PC-3 (cell line): ENCODE results near the gene HECW1. TPM values are rescaled to one million over a fixed set of nuclear protein-coding genes. Genes with fewer than 3 reads are reported as not detected.
A peak's percentile ranks its signal among the peaks of the same experiment; 100 is the strongest.

Experiments
- ATAC-seq: fragments of 200-7000 bp; cut with Tn5 transposase; 2 replicates; pipeline ENCODE4 v1.9.1; 2020; ENCODE audit warnings: mild to moderate bottlenecking, moderate library complexity
- BruUV-seq: library from RNA; stranded (reverse); fragments of 400-500 nt; replicated peaks from 2 replicates; lab custom pipeline; 2021; lab: Mats Ljungman, UMichigan
- CTCF ChIA-PET: fragments of 300-600 bp; sonication (Branson Sonifier 250); formaldehyde crosslinking; loops from one replicate; lab custom pipeline; 2022; ENCODE audit warnings: antibody characterized with exemption; lab: Charles Lee
- POLR2A ChIA-PET: fragments of 300-600 bp; sonication (Branson Sonifier 250); formaldehyde crosslinking; loops from one replicate; lab custom pipeline; 2022; ENCODE audit warnings: antibody characterized with exemption; ENCODE audit not compliant: unreplicated experiment; lab: Charles Lee
- DNase-seq: peaks from one replicate; pipeline ENCODE4 v3.0.0-alpha.2; 2015
- H2AFZ ChIP-seq: fragments of 300-600 bp; sonication (generic); 2 replicates; pipeline ENCODE4 v1.6.0; 2016; ENCODE audit warnings: antibody characterized with exemption, low read length
- H3F3A ChIP-seq: fragments of 300-600 bp; sonication (generic); one replicate; pipeline ENCODE4 v1.6.0; 2017; ENCODE audit warnings: antibody characterized with exemption, low read length, control low read depth, mild to moderate bottlenecking; ENCODE audit not compliant: unreplicated experiment
- H3K27ac ChIP-seq: fragments of 300-600 bp; sonication (generic); 2 replicates; pipeline ENCODE4 v1.5.1; 2016; ENCODE audit warnings: mild to moderate bottlenecking, low read length
- H3K27me3 ChIP-seq: fragments of 300-600 bp; sonication (generic); 2 replicates; pipeline ENCODE4 v1.6.1; 2016; ENCODE audit warnings: low read length, mixed read lengths
- H3K36me3 ChIP-seq: fragments of 300-600 bp; sonication (generic); 2 replicates; pipeline ENCODE4 v1.6.1; 2016; ENCODE audit warnings: low read depth, mixed run types, low read length, mixed read lengths
- H3K4me1 ChIP-seq: fragments of 300-600 bp; sonication (generic); 2 replicates; pipeline ENCODE4 v1.5.1; 2016; ENCODE audit warnings: low read length; ENCODE audit not compliant: insufficient read depth
- H3K4me2 ChIP-seq: fragments of 300-600 bp; sonication (generic); 2 replicates; pipeline ENCODE4 v1.6.0; 2016; ENCODE audit warnings: low read length
- H3K4me3 ChIP-seq: fragments of 300-600 bp; sonication (generic); 2 replicates; pipeline ENCODE4 v1.5.1; 2016; ENCODE audit warnings: mild to moderate bottlenecking, low read length, mixed read lengths
- H3K79me2 ChIP-seq: fragments of 300-600 bp; sonication (generic); 2 replicates; pipeline ENCODE4 v1.6.1; 2017; ENCODE audit warnings: low read length, mixed read lengths
- H3K9ac ChIP-seq: fragments of 300-600 bp; sonication (generic); 2 replicates; pipeline ENCODE4 v1.6.0; 2016; ENCODE audit warnings: mild to moderate bottlenecking, low read length
- H3K9me2 ChIP-seq: fragments of 300-600 bp; sonication (generic); replicated peaks from 2 replicates; pipeline ENCODE4 v1.6.1; 2016; ENCODE audit warnings: mixed run types, low read length, mixed read lengths
- H3K9me3 ChIP-seq: fragments of 300-600 bp; sonication (generic); 2 replicates; pipeline ENCODE4 v1.6.1; 2016; ENCODE audit warnings: low read length, mixed read lengths
- H4K20me1 ChIP-seq: fragments of 300-600 bp; sonication (generic); 2 replicates; pipeline ENCODE4 v1.6.1; 2016; ENCODE audit warnings: low read length, mixed read lengths
- CTCF ChIP-seq: fragments of 300-600 bp; sonication (generic); conservative IDR thresholded peaks from 2 replicates; pipeline ENCODE4 v1.5.1; 2017; ENCODE audit warnings: antibody characterized with exemption, low read depth, mild to moderate bottlenecking, low read length
- EZH2 ChIP-seq: fragments of 300-600 bp; sonication (generic); IDR thresholded peaks from one replicate; pipeline ENCODE4 v1.6.1; 2017; ENCODE audit warnings: antibody characterized with exemption, mild to moderate bottlenecking, low read length; ENCODE audit not compliant: unreplicated experiment
- EZH2phosphoT487 ChIP-seq: fragments of 300-600 bp; sonication (generic); IDR thresholded peaks from 2 replicates; pipeline ENCODE4 v1.6.1; 2018; ENCODE audit warnings: mild to moderate bottlenecking, antibody characterized with exemption, low read length, borderline replicate concordance
- intact Hi-C: fragments of 100-400 bp; cut with micrococcal nuclease; formaldehyde crosslinking; loops from 2 replicates; pipeline ENCODE4 v1.9.0; 2023
- total RNA-seq: library from RNA; depleted of rRNA; stranded (reverse); fragments of >200 nt; gene quantifications from 2 replicates; pipeline ENCODE4 v1.2.3, GENCODE V29; 2014

Gene HECW1
- total RNA-seq, 1 experiment from 2014 or later: 3.0 TPM

GRCh38 chr7:43152696-43153095 is 40.2 kb downstream of the HECW1 start:
- Histone ChIP-seq H3K4me3 (no peak overlapping the region), H3K9me2 (no peaks in the 10 kb centered on the region), H3K27me3 (no peaks in the 10 kb centered on the region), H3K79me2 (no peaks in the 10 kb centered on the region), H3K4me2 (no peak overlapping the region), H3K27ac (no peak overlapping the region), H3K9me3 (no peaks in the 10 kb centered on the region), H3K4me1 (no peaks in the 10 kb centered on the region), H3K36me3 (no peaks in the 10 kb centered on the region), H4K20me1 (no peaks in the 10 kb centered on the region), H2AFZ (no peak overlapping the region), H3K9ac (no peak overlapping the region), H3F3A (no peaks in the 10 kb centered on the region)
- intact Hi-C loops: no loop called here
- ChIA-PET POLR2A (no interaction called here), CTCF (no interaction called here)
- no TSS peak for BruUV-seq
- ATAC-seq: no peak
- TF ChIP-seq CTCF (no peak), EZH2phosphoT487 (no peak), EZH2 (no peak)
- DNase-seq: no peak

GRCh38 chr7:43155636-43156035 is 43.2 kb downstream of the HECW1 start:
- Histone ChIP-seq H3K79me2 (no peaks in the 10 kb centered on the region), H3F3A (no peaks in the 10 kb centered on the region), H3K36me3 (no peaks in the 10 kb centered on the region), H3K4me3 (no peak overlapping the region), H3K27ac (no peak overlapping the region), H3K9me2 (no peaks in the 10 kb centered on the region), H2AFZ (no peak overlapping the region), H3K9me3 (no peaks in the 10 kb centered on the region), H3K4me2 (no peak overlapping the region), H3K27me3 (no peaks in the 10 kb centered on the region), H3K4me1 (no peaks in the 10 kb centered on the region), H4K20me1 (no peaks in the 10 kb centered on the region), H3K9ac (no peak overlapping the region)
- no peak for ATAC-seq
- intact Hi-C loops: no loop called here
- DNase-seq: no peak
- BruUV-seq: no TSS peak
- TF ChIP-seq EZH2phosphoT487: no peak
- TF ChIP-seq EZH2: no peak
- no peak for TF ChIP-seq CTCF
- ChIA-PET POLR2A (no interaction called here), CTCF (no interaction called here)

GRCh38 chr7:43163885-43164284 is 51.4 kb downstream of the HECW1 start:
- Histone ChIP-seq H3K4me1 (peaks cover 18% of the 10 kb centered on the region), H3K9ac (no peak overlapping the region), H4K20me1 (no peaks in the 10 kb centered on the region), H3K9me2 (no peaks in the 10 kb centered on the region), H3K27me3 (no peaks in the 10 kb centered on the region), H3K36me3 (no peaks in the 10 kb centered on the region), H3K79me2 (no peaks in the 10 kb centered on the region), H3K4me2 (no peak overlapping the region), H3K27ac (peak overlapping the region; percentile 58; the same call in 1 of the 2 replicates), H3K4me3 (no peak overlapping the region), H3K9me3 (no peaks in the 10 kb centered on the region), H2AFZ (no peak overlapping the region), H3F3A (no peaks in the 10 kb centered on the region)
- intact Hi-C loops: no loop called here
- ATAC-seq (no peak), DNase-seq (no peak)
- no TSS peak for BruUV-seq
- CTCF ChIA-PET: no interaction called here
- POLR2A ChIA-PET: no interaction called here
- TF ChIP-seq CTCF (no peak), EZH2phosphoT487 (no peak), EZH2 (no peak)
